CD4-positive, alpha-beta T cell treated with Interleukin-4 for 1 hour (primary cell): ENCODE data around the gene RNF183.
"Not testable (repeated sequence)": the region's sequence is repeated elsewhere in the genome, so short reads cannot be mapped to it uniquely, and the experiment has no call there.

ENCODE experiments used
- DNase-seq, 2 donors: peaks; one replicate each; pipeline ENCODE4 v3.0.0-alpha.2; 2020 to 2022

RNF183 gene

GRCh38 chr9:113269871-113270270, 33.3 kb downstream of the RNF183 start:
- DNase-seq = no peak

GRCh38 chr9:113269355-113269754, 33.8 kb downstream of the RNF183 start:
- no peak for DNase-seq

DNA sequence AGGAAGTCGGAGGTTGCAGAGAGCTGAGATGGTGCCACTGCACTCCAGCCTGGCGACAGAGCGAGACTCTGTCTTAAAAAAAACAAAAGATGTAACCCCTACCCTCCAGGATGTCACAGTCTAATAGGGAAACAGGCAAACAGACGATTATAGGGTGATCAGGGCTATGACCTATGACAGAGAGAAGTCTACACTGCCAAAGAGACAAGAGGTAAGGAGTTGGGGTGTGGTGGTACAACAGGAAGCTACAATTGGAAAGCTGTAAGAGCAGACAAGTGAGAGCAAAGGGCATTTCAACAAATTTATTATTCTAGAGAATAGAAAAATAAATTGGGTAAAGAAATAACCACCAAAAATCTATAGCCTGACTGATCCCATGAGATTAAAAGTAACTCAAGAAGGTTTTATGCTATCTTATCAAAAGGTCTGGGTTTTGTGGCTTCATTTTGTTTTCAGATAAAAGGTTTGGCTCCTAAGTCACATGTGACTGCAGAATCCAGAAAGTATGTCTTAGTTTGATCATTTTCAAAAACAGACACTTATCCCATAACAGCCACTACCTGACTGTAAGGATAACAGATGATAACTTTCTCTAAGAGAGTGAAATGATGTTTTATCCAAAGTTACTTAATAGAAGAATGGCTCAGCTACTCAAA, 35.1 kb downstream of the RNF183 start:
- no peak for DNase-seq

DNA sequence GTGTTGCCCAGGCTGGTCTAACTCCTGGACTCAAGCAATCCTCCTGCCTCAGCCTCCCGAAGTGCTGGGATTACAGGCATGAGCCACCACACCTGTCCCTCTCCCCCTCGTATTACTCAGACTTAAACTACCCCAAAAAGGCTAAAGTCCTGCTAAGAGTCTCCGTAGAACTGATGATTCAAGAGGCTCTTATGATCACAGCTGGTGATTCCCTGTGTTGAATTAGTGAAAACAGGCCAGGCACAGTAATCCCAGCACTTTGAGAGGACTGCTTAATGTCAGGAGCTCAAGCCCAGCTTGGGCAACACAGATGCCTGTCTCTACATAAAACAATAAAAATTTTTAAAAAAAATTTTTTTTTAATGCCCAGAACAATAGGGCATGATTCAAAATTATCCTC, 37.0 kb downstream of the RNF183 start:
- no peak for DNase-seq

GRCh38 chr9:113261917-113262671, 41.1 kb downstream of the RNF183 start:
- DNase-seq = no peak

- DNase-seq = no peak
Observed at GRCh38 chr9:113258282-113258681, 44.9 kb downstream of the RNF183 start.

DNA sequence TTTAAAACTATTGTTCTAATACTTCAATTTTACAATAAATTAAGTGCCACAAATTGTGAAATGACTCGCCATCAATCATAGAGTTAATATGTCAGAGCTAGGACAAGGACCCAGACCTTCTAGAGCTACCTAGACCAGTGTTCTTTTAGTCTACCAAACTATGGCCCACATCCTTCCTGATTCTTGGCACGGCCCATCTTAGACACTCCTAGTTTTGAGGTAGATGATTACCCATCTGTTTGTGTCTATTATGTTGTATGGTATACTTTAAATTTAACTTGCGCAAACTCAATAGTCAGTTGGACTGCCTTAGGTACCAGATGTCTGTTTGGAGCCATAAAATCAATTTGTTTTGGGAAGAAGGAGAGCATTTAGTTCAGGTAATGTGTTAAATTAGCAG, 45.3 kb downstream of the RNF183 start:
- no peak for DNase-seq

- DNase-seq = no peak
Observed at GRCh38 chr9:113255438-113255837, 47.7 kb downstream of the RNF183 start.

DNA sequence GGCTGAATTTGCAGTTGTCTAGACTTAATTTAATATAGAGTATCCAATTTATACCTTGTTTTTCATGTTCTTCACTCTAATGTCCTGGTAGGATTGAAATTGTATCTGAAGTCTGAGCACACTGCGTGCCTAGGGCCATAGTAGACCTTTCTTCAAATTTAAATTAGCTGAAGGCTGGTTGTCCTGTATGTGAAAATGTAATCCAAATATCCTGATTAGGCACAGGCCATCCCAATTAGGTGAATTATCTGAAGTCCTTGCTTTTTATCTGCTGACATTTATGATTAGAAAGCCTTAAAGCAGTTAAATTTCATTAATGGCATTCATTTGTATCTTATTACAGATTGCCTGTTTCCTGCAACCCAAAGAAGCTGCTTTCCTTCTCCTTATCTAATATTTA, 48.2 kb downstream of the RNF183 start:
- no peak for DNase-seq

- DNase-seq = no peak
Observed at GRCh38 chr9:113250807-113251206, 52.4 kb downstream of the RNF183 start.

DNA sequence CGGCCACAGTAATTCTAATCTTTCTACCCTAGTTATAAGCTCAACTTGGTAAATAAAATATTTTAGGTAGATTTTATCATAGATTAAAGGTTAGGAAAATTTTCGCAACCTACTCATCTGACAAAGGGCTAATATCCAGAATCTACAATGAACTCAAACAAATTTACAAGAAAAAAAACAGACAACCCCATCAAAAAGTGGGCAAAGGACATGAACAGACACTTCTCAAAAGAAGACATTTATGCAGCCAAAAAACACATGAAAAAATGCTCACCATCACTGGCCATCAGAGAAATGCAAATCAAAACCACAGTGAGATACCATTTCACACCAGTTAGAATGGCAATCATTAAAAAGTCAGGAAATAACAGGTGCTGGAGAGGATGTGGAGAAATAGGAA, 53.5 kb downstream of the RNF183 start:
- DNase-seq = not testable (repeated sequence)

GRCh38 chr9:113247640-113248039, 55.5 kb downstream of the RNF183 start:
- no peak for DNase-seq
